Left lobe of liver (tissue), 2 donors: ENCODE measurements around the gene SORBS2. TPM values are rescaled to one million over a fixed set of nuclear protein-coding genes. Genes with fewer than 3 reads are reported as not detected.
"Not testable (repeated sequence)": the region's sequence is repeated elsewhere in the genome, so short reads cannot be mapped to it uniquely, and the experiment has no call there.

ENCODE experiments used
- ATAC-seq: fragments of 200-7000 bp; cut with Tn5 transposase; one replicate; pipeline ENCODE4 v1.9.1; 2020; ENCODE audit warnings: mild to moderate bottlenecking, moderate library complexity
- DNase-seq: peaks from one replicate; pipeline ENCODE4 v3.0.0-alpha.2; 2020; ENCODE audit warnings: low spot score
- total RNA-seq: library from RNA; stranded (reverse); gene quantifications from one replicate; pipeline ENCODE4 v1.2.1, GENCODE V29; 2021
- donor health status: DM: no; HTN: no; CAD: no; lungs with moderate emphysema.
- donor health status: DM: no; HTN: yes; CAD: no.

Gene SORBS2, protein sequence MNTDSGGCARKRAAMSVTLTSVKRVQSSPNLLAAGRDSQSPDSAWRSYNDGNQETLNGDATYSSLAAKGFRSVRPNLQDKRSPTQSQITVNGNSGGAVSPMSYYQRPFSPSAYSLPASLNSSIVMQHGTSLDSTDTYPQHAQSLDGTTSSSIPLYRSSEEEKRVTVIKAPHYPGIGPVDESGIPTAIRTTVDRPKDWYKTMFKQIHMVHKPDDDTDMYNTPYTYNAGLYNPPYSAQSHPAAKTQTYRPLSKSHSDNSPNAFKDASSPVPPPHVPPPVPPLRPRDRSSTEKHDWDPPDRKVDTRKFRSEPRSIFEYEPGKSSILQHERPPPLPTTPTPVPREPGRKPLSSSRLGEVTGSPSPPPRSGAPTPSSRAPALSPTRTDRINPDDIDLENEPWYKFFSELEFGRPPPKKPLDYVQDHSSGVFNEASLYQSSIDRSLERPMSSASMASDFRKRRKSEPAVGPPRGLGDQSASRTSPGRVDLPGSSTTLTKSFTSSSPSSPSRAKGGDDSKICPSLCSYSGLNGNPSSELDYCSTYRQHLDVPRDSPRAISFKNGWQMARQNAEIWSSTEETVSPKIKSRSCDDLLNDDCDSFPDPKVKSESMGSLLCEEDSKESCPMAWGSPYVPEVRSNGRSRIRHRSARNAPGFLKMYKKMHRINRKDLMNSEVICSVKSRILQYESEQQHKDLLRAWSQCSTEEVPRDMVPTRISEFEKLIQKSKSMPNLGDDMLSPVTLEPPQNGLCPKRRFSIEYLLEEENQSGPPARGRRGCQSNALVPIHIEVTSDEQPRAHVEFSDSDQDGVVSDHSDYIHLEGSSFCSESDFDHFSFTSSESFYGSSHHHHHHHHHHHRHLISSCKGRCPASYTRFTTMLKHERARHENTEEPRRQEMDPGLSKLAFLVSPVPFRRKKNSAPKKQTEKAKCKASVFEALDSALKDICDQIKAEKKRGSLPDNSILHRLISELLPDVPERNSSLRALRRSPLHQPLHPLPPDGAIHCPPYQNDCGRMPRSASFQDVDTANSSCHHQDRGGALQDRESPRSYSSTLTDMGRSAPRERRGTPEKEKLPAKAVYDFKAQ (N-terminal part only)
- total RNA-seq, result 126 TPM

DNA sequence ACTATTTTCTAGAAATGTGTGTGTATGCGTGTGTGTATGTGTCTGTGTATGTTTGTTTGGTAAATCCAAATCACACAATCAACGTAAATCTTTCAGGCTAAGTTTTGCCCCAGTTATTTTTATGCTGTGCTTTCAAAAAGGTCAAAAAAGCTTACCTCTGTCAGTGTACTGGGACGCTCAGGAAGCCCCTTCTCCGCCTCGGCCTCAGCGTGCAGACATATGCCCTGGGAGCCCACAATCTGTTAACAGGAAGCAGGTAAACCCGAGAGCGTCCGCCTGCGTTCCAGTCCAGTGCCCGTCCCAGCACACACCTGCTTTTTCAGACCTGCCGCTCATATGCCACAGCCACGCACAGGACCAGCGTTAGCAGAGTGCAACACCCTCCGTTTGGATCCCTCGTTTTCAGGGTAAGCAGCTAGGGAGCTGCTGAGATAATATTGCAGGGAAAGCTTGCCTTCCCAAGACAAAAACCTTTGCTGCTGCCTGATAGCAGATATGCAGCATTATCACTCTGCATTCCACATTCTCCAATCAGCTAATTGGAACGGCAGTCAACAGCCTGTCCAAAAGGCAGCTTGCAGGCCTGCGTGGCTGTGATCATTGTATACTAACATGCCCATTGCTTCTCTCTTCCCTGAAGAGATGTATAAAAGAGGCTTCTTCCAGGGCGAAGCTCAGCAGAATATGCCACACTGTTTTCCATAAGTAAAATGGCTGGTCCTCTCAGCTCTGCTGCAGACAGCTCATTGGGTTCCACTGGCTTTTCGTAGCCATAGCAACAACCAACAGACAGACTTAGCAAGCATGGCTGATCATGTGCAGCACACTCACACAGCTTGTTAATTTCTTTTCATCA is at the start of gene SORBS2:
Gene SORBS2, minus strand, starts transcription at position 686 of the 856 bp plus-strand sequence. CDS start 121,623 bp downstream, outside the sequence.
- ATAC-seq (peak; percentile 65), DNase-seq (peak; percentile 76)

DNA sequence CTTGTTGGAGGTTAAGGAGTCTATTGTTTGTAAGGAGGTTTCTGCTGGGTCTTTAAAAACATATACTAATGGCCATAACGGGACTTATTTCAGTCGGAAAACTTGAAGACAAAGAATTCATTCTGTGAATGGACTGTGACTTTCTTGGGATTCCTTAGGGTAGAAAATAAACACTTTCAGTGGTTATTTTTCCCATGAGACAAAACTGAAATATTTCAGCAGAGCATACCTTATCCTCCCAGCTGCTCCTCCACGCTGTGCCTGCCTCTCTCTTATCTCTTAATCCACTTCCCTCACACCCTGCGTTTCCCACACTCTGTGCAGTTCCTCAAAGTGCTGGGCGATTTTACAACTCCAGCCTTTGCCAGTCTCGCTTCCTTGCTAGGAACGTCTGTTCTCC is 47.1 kb upstream of the SORBS2 start:
- DNase-seq (no peak), ATAC-seq (no peak)

DNA sequence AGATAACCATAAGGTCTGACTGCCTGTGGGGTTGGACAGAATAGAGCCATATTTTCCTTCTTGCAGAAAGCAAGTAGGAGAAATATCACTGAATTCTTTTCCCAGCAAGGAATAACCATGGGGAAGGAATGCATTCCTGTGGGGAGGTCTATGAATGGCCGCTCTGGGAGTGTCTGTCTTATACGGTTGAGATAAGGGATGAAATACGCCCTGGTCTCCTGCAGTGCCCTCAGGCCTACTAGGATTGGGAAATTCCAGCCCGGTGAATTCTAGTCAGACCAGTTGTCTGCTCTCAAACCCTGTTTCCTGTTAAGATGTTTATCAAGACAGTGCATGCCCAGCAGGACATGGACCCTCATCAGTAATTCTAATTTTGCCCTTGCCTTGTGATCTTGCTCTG is 45.6 kb upstream of the SORBS2 start:
- ATAC-seq, DNase-seq: not testable (repeated sequence)

DNA sequence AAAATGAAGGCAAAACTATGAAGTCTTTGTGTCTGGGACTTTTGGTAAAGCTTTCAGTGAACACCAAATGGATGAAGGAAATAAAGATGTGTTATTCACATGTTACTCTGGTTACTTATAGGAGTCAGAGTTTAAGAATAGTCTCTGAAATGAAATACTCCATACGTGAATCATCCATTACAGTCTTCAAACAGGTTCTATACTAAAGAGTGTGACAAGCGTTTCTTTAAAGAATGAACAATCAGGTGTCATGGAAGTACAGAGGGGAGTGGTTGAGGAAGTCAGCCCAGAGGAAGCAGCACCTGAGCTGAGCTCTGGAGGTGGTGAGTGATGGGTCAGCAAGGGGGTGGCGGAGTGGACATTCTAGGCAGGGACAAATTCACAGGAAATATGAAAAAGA is 41.8 kb upstream of the SORBS2 start:
- ATAC-seq (no peak), DNase-seq (no peak)

DNA sequence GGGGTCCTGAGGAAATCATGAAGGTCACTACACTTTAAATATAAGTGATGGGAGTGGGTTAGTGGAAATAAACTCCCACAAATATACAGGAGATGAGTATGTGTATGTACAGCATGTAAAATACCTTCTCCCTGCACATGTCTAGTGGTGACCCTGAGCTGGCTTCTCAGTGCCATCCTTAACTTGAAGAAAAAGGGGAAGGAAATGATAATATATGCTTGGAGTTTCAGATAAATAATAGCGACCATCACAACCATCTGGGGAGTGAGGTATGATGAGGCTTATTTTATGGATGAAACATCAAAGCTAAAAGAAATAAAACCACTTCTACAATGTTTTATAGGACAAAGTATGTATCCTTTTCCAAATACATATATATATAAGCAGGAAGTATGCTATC is 41.0 kb upstream of the SORBS2 start:
- DNase-seq, result no peak
- no peak for ATAC-seq

DNA sequence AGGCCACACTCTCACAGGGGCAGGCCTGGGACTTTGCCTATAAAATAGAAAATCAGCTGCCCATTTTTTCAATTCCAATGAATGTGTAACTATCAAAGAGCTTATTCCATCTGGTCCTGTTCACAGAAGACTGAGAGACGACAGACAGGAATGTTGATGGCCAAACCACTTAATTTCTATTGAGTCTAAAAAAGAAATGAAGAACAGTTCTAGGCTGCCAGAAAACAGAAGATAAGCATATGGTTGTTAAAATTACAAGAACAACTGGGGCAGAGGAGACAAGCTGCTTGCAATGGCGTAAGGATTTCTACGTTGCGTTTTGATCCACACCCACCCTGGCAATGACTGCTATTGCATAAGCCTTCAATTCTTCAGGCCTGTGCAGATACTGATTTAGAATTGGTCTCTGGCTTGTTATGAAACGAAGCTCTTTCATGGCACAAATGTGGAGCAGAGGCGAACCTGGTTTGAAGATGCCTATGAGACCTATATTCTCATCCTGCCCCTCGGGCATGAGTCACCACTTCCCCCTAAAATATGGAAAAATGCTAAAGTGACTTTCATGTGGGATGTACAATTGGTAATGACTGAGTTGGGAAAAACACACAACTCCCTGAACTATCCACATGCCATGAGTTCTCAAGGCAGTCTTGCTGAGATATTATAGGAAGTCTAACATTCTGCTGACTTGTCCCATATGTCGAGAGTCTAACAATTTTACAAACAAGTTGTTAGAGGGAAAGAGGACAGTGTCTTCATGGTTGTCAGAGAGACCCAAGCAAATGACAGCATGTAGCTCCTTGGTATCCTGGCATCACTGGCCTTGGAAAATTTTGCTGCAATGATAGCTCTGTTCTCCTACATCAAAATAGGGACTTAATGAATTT is 37.9 kb upstream of the SORBS2 start:
- ATAC-seq, result no peak
- DNase-seq, result no peak

DNA sequence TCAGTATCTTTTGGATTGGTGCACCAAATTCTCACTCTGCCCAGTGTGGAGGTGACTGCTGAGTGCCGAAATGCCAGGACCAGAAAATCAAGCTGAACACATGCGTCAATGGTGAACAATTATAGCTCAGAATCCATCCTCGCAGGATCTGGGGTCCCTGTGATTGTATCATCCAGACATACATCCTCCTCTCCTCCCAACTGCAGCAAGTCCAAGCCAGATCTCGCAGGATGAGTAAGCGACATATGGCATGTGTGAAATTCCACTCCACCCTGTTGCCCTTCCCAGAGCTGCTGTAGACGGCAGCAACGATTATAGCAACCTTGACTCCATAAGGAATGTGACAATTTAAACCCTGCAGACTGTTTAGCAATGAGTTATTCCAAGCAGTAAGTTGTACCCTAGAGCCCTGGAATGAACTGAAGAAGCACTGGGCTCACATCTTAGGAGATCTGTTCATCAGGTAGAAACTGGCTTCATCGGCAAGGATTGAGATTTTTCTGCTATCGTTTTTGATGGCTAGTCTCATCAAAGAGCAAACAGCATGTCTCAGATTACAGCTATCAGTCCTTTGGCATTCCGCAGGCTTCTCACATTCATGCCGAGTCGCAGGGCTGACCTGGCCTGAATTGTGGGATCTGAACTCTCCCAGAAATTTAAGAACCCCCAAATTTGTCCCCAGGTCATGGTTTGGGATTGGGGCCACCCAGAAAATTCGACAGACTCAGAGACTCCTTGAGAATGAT is 35.5 kb upstream of the SORBS2 start:
- ATAC-seq (no peak), DNase-seq (no peak)

DNA sequence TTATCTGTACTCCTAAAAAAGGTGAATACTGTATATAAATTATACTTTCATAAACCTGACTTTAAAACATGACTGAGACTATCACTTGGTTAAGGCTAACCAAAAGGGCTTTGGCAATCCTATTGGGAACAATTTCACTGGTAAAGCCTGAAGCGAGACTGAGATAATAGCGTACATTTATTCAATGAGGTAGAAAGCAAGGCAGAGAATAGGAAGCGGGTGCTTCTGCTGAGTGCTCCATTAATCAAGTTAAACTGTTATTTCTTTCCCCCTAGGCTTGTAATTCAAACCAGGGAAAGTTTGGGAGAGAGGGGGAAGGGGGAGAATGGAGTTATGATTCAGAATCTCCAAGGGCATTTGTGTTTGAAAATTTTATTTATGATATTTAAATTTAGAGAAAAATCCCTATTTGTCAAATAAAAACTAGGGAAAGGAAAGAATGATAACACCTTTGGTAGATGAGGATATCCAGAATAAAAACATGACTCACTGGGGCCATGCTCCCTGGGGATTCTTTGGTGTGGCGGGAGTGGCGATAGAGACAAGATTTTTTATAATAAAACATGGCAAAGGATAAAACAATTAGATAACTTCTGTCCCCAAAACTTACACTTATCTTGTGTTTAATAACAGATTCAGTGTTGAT is 34.6 kb upstream of the SORBS2 start:
- DNase-seq, result no peak
- ATAC-seq, result no peak

DNA sequence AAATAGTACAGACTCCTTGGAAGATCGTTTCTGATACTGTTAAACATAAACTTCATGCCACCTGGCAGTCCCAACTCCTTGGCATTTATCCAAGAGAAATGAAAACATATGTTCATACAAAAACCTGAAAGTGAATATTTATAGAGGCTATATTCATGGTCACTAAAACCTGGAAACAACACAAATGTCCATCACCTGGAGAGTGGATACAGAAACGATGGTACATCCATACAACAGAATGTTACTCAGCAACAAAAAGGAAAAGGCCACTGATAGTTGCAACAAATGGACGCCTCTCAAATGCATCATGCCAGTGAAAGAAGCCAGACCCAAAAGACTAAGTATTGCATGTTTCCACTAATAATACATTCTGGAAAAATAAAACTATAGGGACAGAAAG is 34.0 kb upstream of the SORBS2 start:
- ATAC-seq (no peak), DNase-seq (no peak)

DNA sequence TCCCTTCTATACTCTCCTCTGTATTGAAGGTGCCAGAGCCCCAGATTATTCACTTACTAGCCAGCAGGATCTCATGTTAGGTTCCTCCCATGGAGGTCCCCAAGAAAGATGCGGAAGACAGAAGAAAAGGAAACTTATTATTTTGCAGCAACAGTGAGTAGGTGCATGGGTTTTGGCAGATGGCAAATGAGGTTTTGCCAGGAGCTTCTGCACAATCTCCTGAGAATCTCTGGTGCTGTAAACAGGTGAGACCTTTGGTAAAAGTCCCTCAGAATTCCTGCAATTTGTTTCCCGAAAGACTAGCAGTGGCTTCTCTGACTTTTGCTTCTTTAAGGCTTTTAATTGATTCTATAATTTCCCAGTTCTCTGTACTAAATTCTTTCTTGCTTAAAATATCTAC is 29.5 kb upstream of the SORBS2 start:
- no peak for DNase-seq
- no peak for ATAC-seq

DNA sequence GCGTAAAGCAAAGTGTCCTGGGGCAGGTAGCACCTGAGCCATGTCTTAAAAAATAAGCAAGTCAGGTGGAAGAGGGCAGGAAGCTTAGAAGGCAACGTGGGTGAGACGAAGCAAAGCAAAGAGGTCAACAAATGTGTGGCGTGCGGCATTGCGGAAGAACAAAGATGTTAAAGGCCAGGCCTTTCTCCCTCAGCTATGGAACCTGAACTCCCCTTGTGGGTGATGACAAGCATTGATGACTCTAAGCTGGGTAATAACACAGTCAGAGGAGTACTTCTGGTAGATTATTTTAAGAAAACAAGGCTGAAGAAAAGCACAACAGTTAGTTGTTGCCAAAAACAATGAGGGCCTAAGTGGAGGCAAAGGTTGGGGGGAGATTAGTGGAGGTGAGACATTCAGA is 29.0 kb upstream of the SORBS2 start:
- no peak for ATAC-seq
- DNase-seq, result no peak

DNA sequence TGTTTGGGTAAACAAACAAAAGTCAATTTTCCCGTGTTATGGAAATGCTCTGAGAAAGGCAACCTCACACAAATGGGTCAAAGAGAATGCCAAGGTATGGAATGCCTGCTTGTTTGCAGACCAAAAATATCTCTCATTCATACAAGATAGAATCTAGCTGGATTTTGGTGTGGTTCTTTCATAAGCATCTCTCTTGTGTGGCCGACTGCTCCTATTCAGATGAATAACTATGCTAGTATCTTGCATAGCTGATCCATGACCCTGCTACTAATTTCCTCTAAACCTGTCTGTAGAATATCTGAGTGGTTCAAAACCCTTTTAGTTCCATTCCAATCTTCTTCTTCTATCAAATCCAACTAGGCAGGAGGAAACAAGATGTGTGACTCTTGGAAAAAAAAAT is 28.2 kb upstream of the SORBS2 start:
- no peak for DNase-seq
- no peak for ATAC-seq

DNA sequence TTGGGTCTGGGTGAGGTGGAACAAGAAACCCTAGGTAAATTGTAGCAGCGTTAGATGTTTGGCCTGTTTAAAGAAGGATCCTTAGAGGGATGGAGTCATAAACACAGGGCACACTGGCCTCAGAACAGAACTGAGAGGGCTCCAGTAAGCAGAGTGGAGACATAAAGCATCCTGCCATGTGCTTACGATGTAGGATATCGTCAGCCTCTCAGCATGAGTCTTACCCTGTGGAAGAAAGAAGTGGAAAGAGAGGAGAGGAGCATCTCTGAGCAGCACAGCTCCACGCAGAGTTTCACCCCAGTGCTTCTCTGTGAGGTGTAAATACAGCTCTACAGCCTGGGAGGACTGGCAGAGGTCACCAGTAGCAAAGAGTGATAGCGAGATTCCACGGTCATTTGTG is 27.8 kb upstream of the SORBS2 start:
- ATAC-seq, result no peak
- no peak for DNase-seq

DNA sequence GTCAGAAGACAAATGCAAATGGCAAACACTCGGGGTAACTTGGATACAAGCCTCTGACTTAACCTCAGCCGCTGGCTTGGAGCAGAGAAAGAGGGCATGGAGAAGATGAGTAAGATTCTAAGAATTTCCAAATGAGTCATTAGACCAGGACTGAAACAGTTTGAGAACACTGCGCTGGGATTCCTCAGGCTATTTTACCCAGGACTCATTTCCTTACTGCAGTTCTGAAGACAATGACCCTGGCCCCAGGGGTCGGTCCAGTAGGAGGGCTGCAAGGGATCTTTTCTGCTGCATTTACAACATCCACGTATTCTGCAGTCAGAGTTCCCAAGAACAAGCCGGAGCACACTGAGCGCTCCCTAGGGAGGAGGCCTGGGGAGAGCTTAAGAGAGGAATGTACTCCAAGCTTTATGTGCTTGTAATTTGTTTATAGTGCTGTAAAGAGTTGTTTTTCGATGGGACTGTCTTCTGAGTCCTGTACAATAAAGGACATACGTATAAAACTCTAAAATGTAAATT is 27.3 kb upstream of the SORBS2 start:
- DNase-seq (no peak), ATAC-seq (no peak)

DNA sequence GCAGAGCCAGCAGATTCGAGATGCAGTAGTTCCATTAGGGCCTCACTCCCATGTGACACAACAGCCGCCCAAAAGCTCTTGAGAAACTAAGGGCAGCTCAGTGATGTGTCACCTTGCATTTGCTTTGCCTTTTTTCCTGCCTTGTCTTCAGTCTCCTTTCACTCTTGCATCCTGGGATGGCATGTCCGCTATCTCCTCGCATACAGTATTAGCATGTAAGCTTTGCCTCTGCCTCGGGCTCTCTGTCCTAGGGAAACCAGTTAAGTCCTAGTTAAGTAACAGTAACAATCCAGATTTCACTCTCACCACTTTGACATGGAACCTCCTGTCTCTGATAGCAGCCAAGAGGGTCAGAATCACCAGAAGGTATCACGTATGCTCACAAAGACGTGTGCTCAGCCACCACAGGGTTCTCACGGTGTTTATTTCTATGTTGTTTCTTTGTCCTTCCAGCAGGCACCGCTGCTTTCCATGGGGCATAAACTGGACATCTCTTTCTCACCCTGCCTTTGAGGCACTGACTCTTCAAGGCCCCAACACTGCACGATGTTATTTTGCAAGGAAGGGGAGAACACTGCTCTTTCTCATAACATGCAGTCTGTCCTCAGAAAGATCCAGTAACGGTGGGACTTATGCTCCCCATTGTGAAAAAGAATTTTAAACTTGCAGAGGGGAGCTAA is 26.7 kb upstream of the SORBS2 start:
- ATAC-seq, result no peak
- DNase-seq, result no peak

DNA sequence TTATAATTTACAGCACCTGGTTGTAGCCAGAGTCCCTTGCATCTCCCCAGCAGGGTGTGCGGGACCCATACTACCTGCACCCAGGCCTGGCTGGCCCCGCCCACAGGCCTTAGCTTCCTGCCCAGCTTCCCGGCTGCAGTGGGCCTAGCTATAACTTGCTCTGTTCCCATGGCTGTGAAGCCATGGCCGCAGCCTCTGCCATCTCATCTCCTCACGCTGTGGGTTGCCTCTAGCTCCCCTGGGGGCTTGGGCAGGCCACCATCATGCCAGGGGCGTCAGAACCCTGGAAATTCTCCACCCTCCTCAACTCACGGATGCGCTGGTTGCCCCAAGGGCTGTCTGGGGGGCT is 26.1 kb upstream of the SORBS2 start:
- ATAC-seq, result no peak
- DNase-seq, result no peak

DNA sequence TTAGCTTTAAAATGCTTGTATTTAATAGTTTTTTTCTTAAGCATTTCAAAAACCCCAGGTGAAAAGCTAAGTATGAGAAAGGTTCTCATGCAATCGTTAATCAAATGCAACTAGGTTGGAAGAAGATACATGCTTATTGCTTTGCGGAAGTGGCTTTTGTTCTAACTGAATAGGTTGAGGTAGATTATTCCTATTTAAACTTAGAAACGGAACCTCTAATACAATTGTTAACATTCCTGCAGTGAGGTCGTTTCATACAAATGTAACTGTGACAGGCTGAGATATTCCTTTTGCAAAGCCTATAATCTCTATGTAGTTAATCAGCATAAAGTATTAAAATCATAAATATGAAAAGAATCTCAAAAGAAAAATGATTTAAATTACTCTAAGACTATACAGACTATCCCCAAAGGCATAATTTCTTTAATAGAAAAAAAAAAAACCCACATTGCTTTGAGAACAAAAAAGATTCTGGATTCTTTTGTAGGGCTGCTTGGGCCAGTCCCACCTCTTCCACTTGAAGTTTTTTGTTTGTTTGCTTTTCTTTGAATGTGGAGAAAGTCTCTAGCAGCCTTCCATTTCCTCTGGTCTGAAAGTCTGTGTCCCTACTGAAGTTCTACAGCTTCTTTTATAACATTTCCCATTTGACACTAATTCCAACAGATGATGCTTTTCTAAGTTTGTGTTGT is 25.6 kb upstream of the SORBS2 start:
- no peak for DNase-seq
- ATAC-seq, result no peak
